ENCODE results near the gene FCN1. TPM values are rescaled to one million over a fixed set of nuclear protein-coding genes. Genes with fewer than 3 reads are reported as not detected.

Gene FCN1
- total and polyA plus RNA-seq, 10 of the 15 experiments (the other 5 are each of a cell fraction or from before 2014, with no cell fraction given): 0.08 TPM; not detected in 9

DNA sequence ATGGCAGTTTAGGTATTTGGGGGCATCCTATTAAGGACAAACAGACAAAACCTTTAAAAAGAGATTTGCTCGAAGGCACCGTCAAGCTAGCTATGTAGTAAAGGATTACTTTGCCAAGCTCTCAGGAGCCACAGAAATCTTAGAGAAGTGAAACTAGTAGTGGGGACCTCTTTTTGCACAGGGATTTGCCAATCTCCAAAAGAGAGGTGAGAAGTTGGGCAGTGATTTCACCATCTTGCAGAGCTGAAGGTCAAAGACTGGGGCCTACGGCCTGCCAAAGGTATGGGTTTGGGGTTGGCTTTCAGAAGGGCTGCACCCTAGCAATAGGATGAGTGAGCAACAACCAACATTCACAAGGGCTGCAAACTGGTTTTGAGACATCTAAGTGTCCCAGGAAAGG, 1.6 kb upstream of the FCN1 start:
- 7% methylated on average over 3 of the region's 3 CpGs for WGBS (ENCODE audit: insufficient coverage, insufficient replicate concordance, low lambda C conversion rate, missing lambda C conversion rate)
- FAIRE-seq (no peak), DNase-seq (ENCODE audit: low read depth, low spot score) (no peak), ATAC-seq (no peak)
- in situ Hi-C loops (cut with MboI): no loop called here
- ChIA-PET SMC1A (ENCODE audit: uncharacterized antibody, unreplicated experiment) (interaction anchor here (0.9 kb wide), 1 partner anchor 17 kb away, joined by 3 read pairs; no protein-coding TSS in a partner anchor), CTCF (no interaction called here), POLR2A (no interaction called here), RAD21 (ENCODE audit: unreplicated experiment) (no interaction called here)
- H3K4me3 ChIP-seq: no peak overlapping the region
- H3K4me2 ChIP-seq (ENCODE audit: control insufficient read depth, insufficient read depth): no peak overlapping the region
- no TSS peak for BruUV-seq (replicated peaks)
- no peak overlapping the region for H2AFZ ChIP-seq (ENCODE audit: control insufficient read depth, low read depth, low read length)
- no peak overlapping the region for H3K9ac ChIP-seq (ENCODE audit: control insufficient read depth, insufficient read depth, low read length)
- intact Hi-C loops (cut with micrococcal nuclease; ENCODE audit: unreplicated experiment): no loop called here
- peaks cover 3% of the 10 kb centered on the region; the same call in 2 of the 3 replicates for H3K9me3 ChIP-seq (replicated peaks; ENCODE audit: control insufficient read depth, insufficient read depth, low read length)
- H3K27me3 ChIP-seq (replicated peaks in 1 of 2; ENCODE audit: control insufficient read depth in 2 of 2, insufficient read depth in 2 of 2, low read length in 1 of 2): 0 out of 4 replicates have a peak, but pooled peaks cover 0 to 3% of the 10 kb centered on the region in 2 experiments
- H3K27ac ChIP-seq (ENCODE audit: control insufficient read depth, insufficient read depth): no peak overlapping the region
- no peaks in the 10 kb centered on the region; the same call in 1 of the 2 replicates for H3K4me1 ChIP-seq (ENCODE audit: control insufficient read depth, insufficient read depth, low read length)
- H3K36me3 ChIP-seq (ENCODE audit: control insufficient read depth in 2 of 2, insufficient read depth in 2 of 2, low read length in 1 of 2): no peaks in the 10 kb centered on the region
- TF ChIP-seq ESRRA (IDR thresholded peaks at IDR 0.05; ENCODE audit: low read length) (no peak), SMARCA5 (IDR thresholded peaks at IDR 0.05) (no peak), ZBED1 (IDR thresholded peaks at IDR 0.05; ENCODE audit: borderline replicate concordance) (no peak), EED (IDR thresholded peaks at IDR 0.05; ENCODE audit: low read depth) (no peak), BHLHE40 (IDR thresholded peaks at IDR 0.05; ENCODE audit: borderline replicate concordance in 1 of 2, low read depth in 2 of 2, low read length in 1 of 2) (no peak), RFX5 (IDR thresholded peaks at IDR 0.05; ENCODE audit: low read depth, low read length) (no peak), TAF1 (IDR thresholded peaks at IDR 0.05; ENCODE audit: borderline replicate concordance, low read depth, low read length) (no peak), HSF1 (IDR thresholded peaks at IDR 0.05; ENCODE audit: low read depth, low read length) (no peak), SMC3 (IDR thresholded peaks at IDR 0.05; ENCODE audit: borderline replicate concordance, low read length) (no peak), NBN (IDR thresholded peaks at IDR 0.05) (no peak), IKZF2 (IDR thresholded peaks at IDR 0.05) (no peak), MTA2 (IDR thresholded peaks at IDR 0.05; ENCODE audit: low read depth) (no peak), SMAD1 (IDR thresholded peaks at IDR 0.05; ENCODE audit: low read depth, partially characterized antibody) (no peak), MYC (IDR thresholded peaks at IDR 0.05; ENCODE audit: insufficient read depth, insufficient read length, insufficient replicate concordance, low read length, severe bottlenecking) (no peak), FOXK2 (IDR thresholded peaks at IDR 0.05) (no peak), RCOR1 (conservative IDR thresholded peaks at IDR 0.05; ENCODE audit: low read depth, low read length) (no peak), TCF12 (IDR thresholded peaks at IDR 0.05; ENCODE audit: low read depth, low read length) (no peak), IRF5 (IDR thresholded peaks at IDR 0.05; ENCODE audit: borderline replicate concordance) (no peak)
- H3K79me2 ChIP-seq (ENCODE audit: control insufficient read depth, insufficient read depth, low read length): no peaks in the 10 kb centered on the region
- H4K20me1 ChIP-seq (ENCODE audit: control insufficient read depth, insufficient read depth): no peaks in the 10 kb centered on the region

Measured in GM12878 (cell line).